Esophagus squamous epithelium (tissue), 5 donors: ENCODE data around the gene PDE6B. TPM values are rescaled to one million over a fixed set of nuclear protein-coding genes. Genes with fewer than 3 reads are reported as not detected.
"Not testable (repeated sequence)": the region's sequence is repeated elsewhere in the genome, so short reads cannot be mapped to it uniquely, and the experiment has no call there.

ENCODE experiments used
- DNase-seq: peaks from one replicate; lab custom pipeline; 2025; lab: John Stamatoyannopoulos, UW
- H3K27ac ChIP-seq, 4 donors: fragments of 200-600 bp; sonication (generic); one replicate each; pipeline ENCODE4 v1.5.1; 2016 to 2019; ENCODE audit warnings: mild to moderate bottlenecking in 1 of 4
- H3K27me3 ChIP-seq, 4 donors: fragments of 200-600 bp; sonication (generic); 1 replicate in 3 of 4; 2 replicates in 1 of 4; pipeline versions ENCODE4 v1.5.1 to v1.6.0; 2017 to 2021; ENCODE audit warnings: antibody characterized with exemption in 1 of 4
- H3K36me3 ChIP-seq, 3 donors: fragments of 200-600 bp; sonication (generic); one replicate each; pipeline ENCODE4 v1.5.1; 2016 to 2019
- H3K4me1 ChIP-seq, 3 donors: fragments of 200-600 bp; sonication (generic); one replicate each; pipeline ENCODE4 v1.5.1; 2017 to 2019
- H3K4me3 ChIP-seq, 4 donors: fragments of 200-600 bp; sonication (generic); 1 replicate in 3 of 4; 2 replicates in 1 of 4; pipeline ENCODE4 v1.5.1; 2016 to 2019; ENCODE audit warnings: mild to moderate bottlenecking in 2 of 4, moderate library complexity in 1 of 4
- H3K9me3 ChIP-seq, 3 donors: fragments of 200-600 bp; sonication (generic); one replicate each; pipeline ENCODE4 v1.5.1; 2016 to 2019
- CTCF ChIP-seq, 6 experiments: fragments of 450-650 bp in 4 of 6; fragments of 200-600 bp in 2 of 6; sonication (generic) in 2 of 6; IDR thresholded peaks; one replicate each; pipeline ENCODE4 v1.5.1; 2016 to 2019; ENCODE audit warnings: antibody characterized with exemption in 6 of 6, mild to moderate bottlenecking in 4 of 6, moderate library complexity in 4 of 6
- POLR2A ChIP-seq, 4 donors: fragments of 450-650 bp; IDR thresholded peaks; one replicate each; pipeline ENCODE4 v1.6.1; 2017; ENCODE audit warnings: antibody characterized with exemption in 4 of 4, mild to moderate bottlenecking in 4 of 4, moderate library complexity in 3 of 4
- WGBS, 2 donors: methylation state at CpG; one replicate each; pipeline ENCODE4 v1.1.5; 2018; 5-methylcytosine and 5-hydroxymethylcytosine counted together
- intact Hi-C: fragments of 100-400 bp; cut with DNase I; formaldehyde crosslinking; loops from one replicate; pipeline ENCODE4 v1.15.0; 2022
- total RNA-seq, 4 donors: library from RNA; depleted of rRNA; stranded (reverse); fragments of >200 nt; gene quantifications; one replicate each; pipeline ENCODE4 v1.1.0, GENCODE V29; 2016
- donor health status: DM: yes; HTN: yes; CAD: no.

Gene PDE6B
- total RNA-seq, 4 donors from 2014 or later = 0.19 to 4.4 (median 1.7) TPM

GRCh38 chr4:666822-667544 is 41.6 kb downstream of the PDE6B start:
- 60 to 64% methylated on average over 1 to 5 of the region's 28 CpGs for WGBS, 2 donors
- DNase-seq = no peak
- intact Hi-C loops = no loop called here

GRCh38 chr4:667545-667925 is 42.2 kb downstream of the PDE6B start:
- WGBS, 2 donors = 67% methylated on average over 8 of the region's 10 CpGs; no CpG with 5 or more reads in 1 of the 2 donors
- H3K36me3 ChIP-seq = peaks cover 7 to 21% (median 15%) of the 10 kb centered on the region in 3 donors
- intact Hi-C loops = no loop called here
- no peak overlapping the region for H3K4me3 ChIP-seq
- TF ChIP-seq POLR2A (IDR thresholded peaks at IDR 0.05) = no peak
- no peak for TF ChIP-seq CTCF (IDR thresholded peaks at IDR 0.05)
- no peak for DNase-seq
- peaks cover 6 to 35% (median 10%) of the 10 kb centered on the region in 3 donors for H3K4me1 ChIP-seq
- H3K27ac ChIP-seq = no peak overlapping the region
- no peaks in the 10 kb centered on the region for H3K9me3 ChIP-seq
- peaks cover 0 to 17% (median 0%) of the 10 kb centered on the region in 4 donors for H3K27me3 ChIP-seq

More at GRCh38 chr4:666822-667544, 41.6 kb downstream of the PDE6B start:
- H3K36me3 ChIP-seq = peaks cover 5 to 16% (median 10%) of the 10 kb centered on the region in 3 donors
- H3K27ac ChIP-seq = no peak overlapping the region
- no peaks in the 10 kb centered on the region for H3K9me3 ChIP-seq
- H3K4me1 ChIP-seq = peaks cover 6 to 30% (median 10%) of the 10 kb centered on the region in 3 donors
- H3K4me3 ChIP-seq = no peak overlapping the region
- TF ChIP-seq POLR2A (IDR thresholded peaks at IDR 0.05) = no peak
- TF ChIP-seq CTCF (IDR thresholded peaks at IDR 0.05) = no peak
- peaks cover 0 to 17% (median 0%) of the 10 kb centered on the region in 4 donors for H3K27me3 ChIP-seq

GRCh38 chr4:668219-668618 is 42.8 kb downstream of the PDE6B start:
- H3K9me3 ChIP-seq, intact Hi-C loops, H3K27ac ChIP-seq, H3K4me3 ChIP-seq, DNase-seq: not testable (repeated sequence)
- peaks cover 7 to 26% (median 19%) of the 10 kb centered on the region in 3 donors for H3K36me3 ChIP-seq
- H3K27me3 ChIP-seq = peaks cover 0 to 11% (median 0%) of the 10 kb centered on the region in 4 donors
- 78 to 92% methylated on average over 4 to 6 of the region's 6 CpGs for WGBS, 2 donors
- peaks cover 10 to 37% (median 11%) of the 10 kb centered on the region in 3 donors for H3K4me1 ChIP-seq

- DNase-seq, H3K27me3 ChIP-seq, H3K4me3 ChIP-seq, H3K27ac ChIP-seq, intact Hi-C loops, H3K9me3 ChIP-seq: not testable (repeated sequence)
- peaks cover 10 to 27% (median 12%) of the 10 kb centered on the region in 3 donors for H3K4me1 ChIP-seq
- 84 to 90% methylated on average over 9 of the region's 11 CpGs for WGBS, 2 donors
- H3K36me3 ChIP-seq = peaks cover 7 to 26% (median 19%) of the 10 kb centered on the region in 3 donors
Measured at GRCh38 chr4:669806-670559, 44.6 kb downstream of the PDE6B start.

- no peaks in the 10 kb centered on the region for H3K27me3 ChIP-seq
- no peaks in the 10 kb centered on the region for H3K9me3 ChIP-seq
- WGBS, 2 donors = 100% methylated on average over 1 of the region's 3 CpGs; no CpG with 5 or more reads in 1 of the 2 donors
- peaks cover 7 to 26% (median 19%) of the 10 kb centered on the region in 3 donors for H3K36me3 ChIP-seq
- peaks cover 17 to 44% (median 20%) of the 10 kb centered on the region in 3 donors for H3K4me1 ChIP-seq
- no peak overlapping the region for H3K27ac ChIP-seq
- no peak overlapping the region for H3K4me3 ChIP-seq
- intact Hi-C loops = no loop called here
- no peak for TF ChIP-seq CTCF (IDR thresholded peaks at IDR 0.05)
- TF ChIP-seq POLR2A (IDR thresholded peaks at IDR 0.05) = no peak
- DNase-seq = no peak
Measured at GRCh38 chr4:671769-672168, 46.4 kb downstream of the PDE6B start.
